Measurements from ENCODE around the gene SRC.

- TF ChIP-seq, protein P1, sequence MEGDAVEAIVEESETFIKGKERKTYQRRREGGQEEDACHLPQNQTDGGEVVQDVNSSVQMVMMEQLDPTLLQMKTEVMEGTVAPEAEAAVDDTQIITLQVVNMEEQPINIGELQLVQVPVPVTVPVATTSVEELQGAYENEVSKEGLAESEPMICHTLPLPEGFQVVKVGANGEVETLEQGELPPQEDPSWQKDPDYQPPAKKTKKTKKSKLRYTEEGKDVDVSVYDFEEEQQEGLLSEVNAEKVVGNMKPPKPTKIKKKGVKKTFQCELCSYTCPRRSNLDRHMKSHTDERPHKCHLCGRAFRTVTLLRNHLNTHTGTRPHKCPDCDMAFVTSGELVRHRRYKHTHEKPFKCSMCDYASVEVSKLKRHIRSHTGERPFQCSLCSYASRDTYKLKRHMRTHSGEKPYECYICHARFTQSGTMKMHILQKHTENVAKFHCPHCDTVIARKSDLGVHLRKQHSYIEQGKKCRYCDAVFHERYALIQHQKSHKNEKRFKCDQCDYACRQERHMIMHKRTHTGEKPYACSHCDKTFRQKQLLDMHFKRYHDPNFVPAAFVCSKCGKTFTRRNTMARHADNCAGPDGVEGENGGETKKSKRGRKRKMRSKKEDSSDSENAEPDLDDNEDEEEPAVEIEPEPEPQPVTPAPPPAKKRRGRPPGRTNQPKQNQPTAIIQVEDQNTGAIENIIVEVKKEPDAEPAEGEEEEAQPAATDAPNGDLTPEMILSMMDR (IDR thresholded peaks at IDR 0.05 in 8 of 11, conservative IDR thresholded peaks at IDR 0.05 in 3 of 11) = no peak
- no peak for TF ChIP-seq POLR2A (IDR thresholded peaks at IDR 0.05)
These were observed 1.2 kb upstream of the SRC start for GRCh38 chr20:37344506-37345338.
